Measurements from ENCODE around the gene PNPLA1. TPM values are rescaled to one million over a fixed set of nuclear protein-coding genes. Genes with fewer than 3 reads are reported as not detected.
"Not testable (repeated sequence)": the region's sequence is repeated elsewhere in the genome, so short reads cannot be mapped to it uniquely, and the experiment has no call there.

Gene PNPLA1
- total RNA-seq, 2 donors from 2014 or later = 2.0 TPM; not detected in 1

DNA sequence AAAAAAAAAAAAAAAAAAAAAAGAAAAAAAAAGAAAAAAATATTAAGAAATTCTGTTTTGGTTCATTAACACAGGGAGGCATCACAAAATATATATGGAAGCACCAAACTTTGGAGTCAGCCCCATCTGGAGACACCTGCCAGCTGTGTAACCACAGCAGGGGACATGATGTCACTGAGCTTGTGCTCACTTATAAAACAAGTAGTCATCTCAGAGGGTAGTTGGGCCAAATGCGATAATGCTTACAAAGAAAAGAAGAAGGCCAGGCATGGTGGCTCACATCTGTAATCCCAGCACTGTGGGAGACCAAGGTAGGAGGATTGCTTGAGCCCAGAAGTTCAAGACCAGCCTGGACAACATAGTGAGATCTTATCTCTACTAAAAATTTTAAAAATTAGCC, 68.0 kb downstream of the PNPLA1 start:
- DNase-seq (ENCODE audit: low spot score) = no peak
- H3K27me3 ChIP-seq (replicated peaks; ENCODE audit: insufficient read depth) = no peaks in the 10 kb centered on the region
- H3K36me3 ChIP-seq = no peaks in the 10 kb centered on the region
- WGBS = 94% methylated on average over 1 of the region's 1 CpG
- TF ChIP-seq POLR2AphosphoS5 (IDR thresholded peaks at IDR 0.05) = no peak
- TF ChIP-seq CTCF (IDR thresholded peaks at IDR 0.05) = no peak
- TF ChIP-seq POLR2A (IDR thresholded peaks at IDR 0.05) = no peak
- no peak overlapping the region for H3K27ac ChIP-seq
- H3K4me1 ChIP-seq (replicated peaks) = no peaks in the 10 kb centered on the region
- H3K9me3 ChIP-seq = no peaks in the 10 kb centered on the region
- intact Hi-C loops (cut with DNase I) = no loop called here
- H3K4me3 ChIP-seq = no peak overlapping the region

DNA sequence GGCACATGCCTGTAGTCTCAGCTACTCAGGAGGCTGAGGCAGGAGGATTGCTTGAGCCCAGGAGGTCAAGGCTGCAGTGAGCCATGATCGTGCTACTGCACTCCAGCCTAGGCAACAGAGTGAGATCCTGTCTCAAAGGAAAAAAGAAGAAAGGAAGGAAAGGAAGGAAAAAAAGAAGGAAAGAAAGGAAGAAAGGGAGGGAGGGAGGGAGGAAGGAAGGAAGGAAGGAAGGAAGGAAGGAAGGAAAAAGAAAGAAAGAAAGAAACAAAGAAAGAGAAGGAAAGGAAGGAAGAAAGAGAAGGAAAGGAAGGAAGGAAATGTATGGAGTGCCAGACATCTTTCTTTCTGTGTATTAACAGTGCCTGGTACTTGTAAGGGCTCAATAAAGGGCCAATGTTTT, 68.4 kb downstream of the PNPLA1 start:
- H3K27ac ChIP-seq; H3K36me3 ChIP-seq; H3K9me3 ChIP-seq; H3K4me1 ChIP-seq (replicated peaks); H3K27me3 ChIP-seq (replicated peaks; ENCODE audit: insufficient read depth); H3K4me3 ChIP-seq; intact Hi-C loops (cut with DNase I); DNase-seq (ENCODE audit: low spot score): not testable (repeated sequence)
- 3% methylated on average over 1 of the region's 1 CpG for WGBS

- Histone ChIP-seq H3K27me3 (replicated peaks; ENCODE audit: insufficient read depth) (no peaks in the 10 kb centered on the region), H3K36me3 (no peaks in the 10 kb centered on the region), H3K4me1 (replicated peaks) (no peaks in the 10 kb centered on the region), H3K9me3 (no peaks in the 10 kb centered on the region), H3K27ac (no peak overlapping the region), H3K4me3 (no peak overlapping the region)
- WGBS = 66% methylated on average over 12 of the region's 12 CpGs
- no peak for DNase-seq (ENCODE audit: low spot score)
- intact Hi-C loops (cut with DNase I) = no loop called here
- TF ChIP-seq POLR2A (IDR thresholded peaks at IDR 0.05) (no peak), POLR2AphosphoS5 (IDR thresholded peaks at IDR 0.05) (no peak)
Observed at GRCh38 chr6:36339146-36339545, 69.3 kb downstream of the PNPLA1 start.

GRCh38 chr6:36340306-36340617, 70.4 kb downstream of the PNPLA1 start:
- 69% methylated on average over 12 of the region's 12 CpGs for WGBS
- H3K27me3 ChIP-seq (replicated peaks; ENCODE audit: insufficient read depth) = no peaks in the 10 kb centered on the region
- H3K4me3 ChIP-seq = no peak overlapping the region
- DNase-seq (ENCODE audit: low spot score) = no peak
- no peaks in the 10 kb centered on the region for H3K4me1 ChIP-seq (replicated peaks)
- no peaks in the 10 kb centered on the region for H3K36me3 ChIP-seq
- intact Hi-C loops (cut with DNase I) = no loop called here
- H3K27ac ChIP-seq = no peak overlapping the region
- no peaks in the 10 kb centered on the region for H3K9me3 ChIP-seq
- TF ChIP-seq POLR2A (IDR thresholded peaks at IDR 0.05) (no peak), POLR2AphosphoS5 (IDR thresholded peaks at IDR 0.05) (no peak), CTCF (IDR thresholded peaks at IDR 0.05) (no peak)

GRCh38 chr6:36340618-36341454, 71.0 kb downstream of the PNPLA1 start:
- DNase-seq (ENCODE audit: low spot score) = peak; percentile 60
- Histone ChIP-seq H3K4me3 (no peak overlapping the region), H3K36me3 (no peaks in the 10 kb centered on the region), H3K27me3 (replicated peaks; ENCODE audit: insufficient read depth) (no peaks in the 10 kb centered on the region), H3K9me3 (no peaks in the 10 kb centered on the region), H3K4me1 (replicated peaks) (no peaks in the 10 kb centered on the region), H3K27ac (no peak overlapping the region)
- WGBS = 26% methylated on average over 36 of the region's 36 CpGs
- TF ChIP-seq POLR2A (IDR thresholded peaks at IDR 0.05) (no peak), CTCF (IDR thresholded peaks at IDR 0.05) (peak; percentile 71 to 91 (median 78)), POLR2AphosphoS5 (IDR thresholded peaks at IDR 0.05) (no peak)
- intact Hi-C loops (cut with DNase I) = no loop called here

- Histone ChIP-seq H3K27ac (peak overlapping the region in 1 of 2 donors; percentile 44), H3K36me3 (no peaks in the 10 kb centered on the region), H3K4me1 (replicated peaks) (no peaks in the 10 kb centered on the region), H3K9me3 (no peaks in the 10 kb centered on the region), H3K4me3 (no peak overlapping the region), H3K27me3 (replicated peaks; ENCODE audit: insufficient read depth) (no peaks in the 10 kb centered on the region)
- peak; percentile 70 for TF ChIP-seq POLR2AphosphoS5 (IDR thresholded peaks at IDR 0.05)
- no peak for TF ChIP-seq CTCF (IDR thresholded peaks at IDR 0.05)
- 53% methylated on average over 5 of the region's 5 CpGs for WGBS
- peak; percentile 20 for DNase-seq (ENCODE audit: low spot score)
- intact Hi-C loops (cut with DNase I) = no loop called here
Observed at GRCh38 chr6:36343109-36343680, 73.3 kb downstream of the PNPLA1 start.
